CD8-positive, alpha-beta memory T cell (primary cell): ENCODE data around the gene GPR55. TPM values are rescaled to one million over a fixed set of nuclear protein-coding genes. Genes with fewer than 3 reads are reported as not detected.

Experiments
- CTCF ChIA-PET: fragments of 350-600 bp; sonication (Branson Sonifier 250); formaldehyde crosslinking; loops from one replicate; lab custom pipeline; 2021; ENCODE audit warnings: antibody characterized with exemption; lab: Charles Lee
- POLR2A ChIA-PET: fragments of 350-600 bp; sonication (Branson Sonifier 250); formaldehyde crosslinking; loops from one replicate; lab custom pipeline; 2021; ENCODE audit warnings: antibody characterized with exemption; lab: Charles Lee
- DNase-seq, 5 donors: peaks; one replicate each; pipeline versions ENCODE4 v3.0.0 to v3.0.0-alpha.2; 2020 to 2022; ENCODE audit warnings: mixed read lengths in 1 of 5
- H3K27ac ChIP-seq: one replicate; pipeline ENCODE4 v1.7.0; 2013; ENCODE audit warnings: low read depth, mild to moderate bottlenecking, low read length, moderate library complexity
- H3K27me3 ChIP-seq: 2 replicates; pipeline ENCODE4 v1.7.0; 2013; ENCODE audit warnings: low read length, mild to moderate bottlenecking; ENCODE audit not compliant: insufficient read depth, poor library complexity, severe bottlenecking
- H3K36me3 ChIP-seq: 2 replicates; pipeline ENCODE4 v1.7.0; 2013; ENCODE audit warnings: mild to moderate bottlenecking, low read length, moderate library complexity; ENCODE audit not compliant: insufficient read depth
- H3K4me1 ChIP-seq: 2 replicates; pipeline ENCODE4 v1.7.0; 2013; ENCODE audit warnings: mild to moderate bottlenecking, low read length, moderate library complexity; ENCODE audit not compliant: insufficient read depth
- H3K4me3 ChIP-seq: 2 replicates; pipeline ENCODE4 v1.7.0; 2013; ENCODE audit warnings: mild to moderate bottlenecking, low read length
- H3K9me3 ChIP-seq: 2 replicates; pipeline ENCODE4 v1.7.0; 2013; ENCODE audit warnings: mild to moderate bottlenecking, low read length
- H3K27ac Mint-ChIP-seq, 8 donors: one replicate each; pipeline ENCODE4 v1.8.0; 2020 to 2021; ENCODE audit warnings: mixed read lengths in 8 of 8, mild to moderate bottlenecking in 6 of 8, inconsistent platforms in 3 of 8, moderate library complexity in 3 of 8
- H3K27me3 Mint-ChIP-seq, 2 donors: one replicate each; pipeline ENCODE4 v1.8.0; 2020 to 2021; ENCODE audit warnings: mixed read lengths in 2 of 2, mild to moderate bottlenecking in 1 of 2, moderate library complexity in 1 of 2
- H3K36me3 Mint-ChIP-seq, 3 donors: one replicate each; pipeline ENCODE4 v1.8.0; 2020 to 2021; ENCODE audit warnings: mixed read lengths in 3 of 3, inconsistent platforms in 1 of 3, mild to moderate bottlenecking in 1 of 3
- H3K4me1 Mint-ChIP-seq, 3 donors: one replicate each; pipeline ENCODE4 v1.8.0; 2020 to 2021; ENCODE audit warnings: mixed read lengths in 3 of 3, inconsistent platforms in 1 of 3, mild to moderate bottlenecking in 1 of 3
- H3K4me3 Mint-ChIP-seq, 7 donors: one replicate each; pipeline ENCODE4 v1.8.0; 2020 to 2021; ENCODE audit warnings: mixed read lengths in 7 of 7, mild to moderate bottlenecking in 6 of 7, moderate library complexity in 4 of 7, inconsistent platforms in 2 of 7
- H3K9me3 Mint-ChIP-seq, 5 donors: one replicate each; pipeline ENCODE4 v1.8.0; 2020 to 2022; ENCODE audit warnings: mixed read lengths in 5 of 5, mild to moderate bottlenecking in 3 of 5, moderate library complexity in 2 of 5, inconsistent platforms in 1 of 5
- polyA plus RNA-seq: library from polyadenylated mRNA; unstranded; fragments of 300-500 nt; fragmentation: Illumina TruSeq; gene quantifications from one replicate; pipeline ENCODE4 v1.2.3, GENCODE V29; 2021
- total RNA-seq, 2 experiments: library from RNA; stranded (reverse); gene quantifications; one replicate each; pipeline ENCODE4 v1.2.3, GENCODE V29; 2021

Gene GPR55
- total and polyA plus RNA-seq, 3 experiments from 2014 or later = 3.5 to 11.6 (median 11.1) TPM

- POLR2A ChIA-PET = interaction anchor here (0.6 kb wide), 1 partner anchor 33 kb away, joined by 3 read pairs; no protein-coding TSS in a partner anchor
- Histone ChIP-seq H3K4me3 (no peak overlapping the region), H3K27ac (no peak overlapping the region), H3K36me3 (no peaks in the 10 kb centered on the region), H3K9me3 (no peaks in the 10 kb centered on the region), H3K27me3 (no peaks in the 10 kb centered on the region), H3K4me1 (peaks cover 41% of the 10 kb centered on the region)
- H3K36me3 Mint-ChIP-seq = peaks cover 0 to 2% (median 0%) of the 10 kb centered on the region in 3 donors
- CTCF ChIA-PET = interaction anchor here (1.1 to 1.3 kb wide), 2 partner anchors 119 to 184 kb away, joined by 3 read pairs; no protein-coding TSS in a partner anchor
- no peak for DNase-seq
- peaks cover 37 to 82% (median 43%) of the 10 kb centered on the region in 3 donors for H3K4me1 Mint-ChIP-seq
- H3K27me3 Mint-ChIP-seq = no peaks in the 10 kb centered on the region
- peak overlapping the region in 2 of 8 donors; percentile 32 to 63 for H3K27ac Mint-ChIP-seq
- no peaks in the 10 kb centered on the region for H3K9me3 Mint-ChIP-seq
- H3K4me3 Mint-ChIP-seq = peak overlapping the region in 1 of 7 donors; percentile 27
Observed at GRCh38 chr2:230868161-230868946, 56.7 kb downstream of the GPR55 start.

- Histone ChIP-seq H3K9me3 (no peaks in the 10 kb centered on the region), H3K27me3 (no peaks in the 10 kb centered on the region), H3K27ac (no peak overlapping the region), H3K36me3 (no peaks in the 10 kb centered on the region), H3K4me3 (peak overlapping the region; percentile 4), H3K4me1 (peaks cover 41% of the 10 kb centered on the region)
- peak overlapping the region; percentile 67 to 94 (median 86) for H3K4me3 Mint-ChIP-seq
- POLR2A ChIA-PET = interaction anchor here (0.7 to 1.9 kb wide), 4 partner anchors 9 to 1732 kb away, joined by 3 to 20 read pairs (median 3); no protein-coding TSS in a partner anchor
- peaks cover 0 to 4% of the 10 kb centered on the region in 2 donors for H3K27me3 Mint-ChIP-seq
- H3K4me1 Mint-ChIP-seq = peaks cover 30 to 78% (median 41%) of the 10 kb centered on the region in 3 donors
- peaks cover 0 to 2% (median 0%) of the 10 kb centered on the region in 3 donors for H3K36me3 Mint-ChIP-seq
- peak overlapping the region; percentile 81 to 97 (median 92) for H3K27ac Mint-ChIP-seq
- H3K9me3 Mint-ChIP-seq = no peaks in the 10 kb centered on the region
- peak; percentile 57 to 84 (median 76) for DNase-seq
- CTCF ChIA-PET = interaction anchor here (0.9 to 3.6 kb wide), 13 partner anchors 10 to 186 kb away, joined by 3 to 44 read pairs (median 4); partner anchors contain the start of gene GPR55
Observed at GRCh38 chr2:230866756-230867523, 58.1 kb downstream of the GPR55 start.

- peak overlapping the region; percentile 91 to 95 (median 94) for H3K4me3 Mint-ChIP-seq
- H3K27ac ChIP-seq = no peak overlapping the region
- peak; percentile 29 to 70 (median 43) for DNase-seq
- peak overlapping the region; percentile 81 to 97 (median 92) for H3K27ac Mint-ChIP-seq
- POLR2A ChIA-PET = interaction anchor here (0.8 to 2.1 kb wide), 3 partner anchors 11 to 40 kb away, joined by 3 to 20 read pairs (median 8); no protein-coding TSS in a partner anchor
- H3K36me3 Mint-ChIP-seq = peaks cover 0 to 2% (median 0%) of the 10 kb centered on the region in 3 donors
- CTCF ChIA-PET = interaction anchor here (1.0 to 3.6 kb wide), 13 partner anchors 10 to 119 kb away, joined by 3 to 44 read pairs (median 5); partner anchors contain the start of gene GPR55
- peak overlapping the region; percentile 4 for H3K4me3 ChIP-seq
- no peaks in the 10 kb centered on the region for H3K9me3 Mint-ChIP-seq
- H3K27me3 ChIP-seq = no peaks in the 10 kb centered on the region
- H3K4me1 Mint-ChIP-seq = peaks cover 37 to 86% (median 49%) of the 10 kb centered on the region in 3 donors
- H3K9me3 ChIP-seq = no peaks in the 10 kb centered on the region
- peaks cover 41% of the 10 kb centered on the region for H3K4me1 ChIP-seq
- no peaks in the 10 kb centered on the region for H3K36me3 ChIP-seq
- peaks cover 3 to 6% of the 10 kb centered on the region in 2 donors for H3K27me3 Mint-ChIP-seq
Observed at GRCh38 chr2:230865766-230866755, 59.0 kb downstream of the GPR55 start.

GRCh38 chr2:230865307-230865765, 59.7 kb downstream of the GPR55 start:
- Mint-ChIP-seq H3K4me3 (peak overlapping the region; percentile 91 to 95 (median 94)), H3K27ac (peak overlapping the region in 7 of 8 donors; percentile 54 to 97 (median 78)), H3K27me3 (peaks cover 3 to 6% of the 10 kb centered on the region in 2 donors), H3K9me3 (no peaks in the 10 kb centered on the region), H3K36me3 (peaks cover 0 to 2% (median 0%) of the 10 kb centered on the region in 3 donors), H3K4me1 (peaks cover 40 to 85% (median 49%) of the 10 kb centered on the region in 3 donors)
- H3K36me3 ChIP-seq = no peaks in the 10 kb centered on the region
- no peaks in the 10 kb centered on the region for H3K9me3 ChIP-seq
- H3K27me3 ChIP-seq = no peaks in the 10 kb centered on the region
- H3K27ac ChIP-seq = peak overlapping the region; percentile 24
- peak overlapping the region; percentile 65 for H3K4me3 ChIP-seq
- ChIA-PET POLR2A (interaction anchor here (1.0 to 2.1 kb wide), 2 partner anchors 12 to 13 kb away, joined by 3 to 8 read pairs; no protein-coding TSS in a partner anchor), CTCF (interaction anchor here (1.0 to 3.6 kb wide), 9 partner anchors 12 to 124 kb away, joined by 3 to 44 read pairs (median 7); no protein-coding TSS in a partner anchor)
- no peak for DNase-seq
- H3K4me1 ChIP-seq = peaks cover 41% of the 10 kb centered on the region

- peak within 1 kb of the TSS; percentile 24 for H3K27ac ChIP-seq
- Mint-ChIP-seq H3K4me3 (peak within 1 kb of the TSS; percentile 91 to 95 (median 94)), H3K27me3 (peaks cover 3 to 6% of the 10 kb centered on the region in 2 donors), H3K36me3 (peaks cover 0 to 2% (median 0%) of the 10 kb centered on the region in 3 donors), H3K4me1 (peaks cover 40 to 79% (median 49%) of the 10 kb centered on the region in 3 donors), H3K9me3 (no peaks in the 10 kb centered on the region), H3K27ac (peak within 1 kb of the TSS; percentile 81 to 98 (median 88))
- peaks cover 41% of the 10 kb centered on the region for H3K4me1 ChIP-seq
- ChIA-PET POLR2A (interaction anchor here (0.6 to 2.1 kb wide), 3 partner anchors 10 to 14 kb away, joined by 3 to 8 read pairs (median 4); no protein-coding TSS in a partner anchor), CTCF (interaction anchor here (1.0 to 3.6 kb wide), 7 partner anchors 12 to 125 kb away, joined by 3 to 44 read pairs (median 7); no protein-coding TSS in a partner anchor)
- peak within 1 kb of the TSS; percentile 65 for H3K4me3 ChIP-seq
- H3K36me3 ChIP-seq = no peaks in the 10 kb centered on the region
- no peaks in the 10 kb centered on the region for H3K9me3 ChIP-seq
- peak; percentile 63 to 82 (median 72) for DNase-seq
- H3K27me3 ChIP-seq = no peaks in the 10 kb centered on the region
Observed at GRCh38 chr2:230864605-230865306, 60.3 kb downstream of the GPR55 start, which contains the start of gene ITM2C. TSS of gene ITM2C (plus strand) at chr2:230864942. CDS start at chr2:230865026, 84 bp downstream.

- CTCF ChIA-PET = interaction anchor here (1.0 to 3.6 kb wide), 7 partner anchors 13 to 126 kb away, joined by 3 to 44 read pairs (median 7); no protein-coding TSS in a partner anchor
Observed at GRCh38 chr2:230864122-230864604, 60.9 kb downstream of the GPR55 start.

More at GRCh38 chr2:230864122-230864604, 60.9 kb downstream of the GPR55 start:
- peaks cover 3 to 6% of the 10 kb centered on the region in 2 donors for H3K27me3 Mint-ChIP-seq
- no peaks in the 10 kb centered on the region for H3K9me3 Mint-ChIP-seq
- H3K4me3 ChIP-seq = peak overlapping the region; percentile 54
- POLR2A ChIA-PET = interaction anchor here (0.6 to 2.1 kb wide), 3 partner anchors 9 to 15 kb away, joined by 3 to 8 read pairs (median 4); no protein-coding TSS in a partner anchor
- H3K4me1 ChIP-seq = peaks cover 41% of the 10 kb centered on the region
- peaks cover 0 to 2% (median 0%) of the 10 kb centered on the region in 3 donors for H3K36me3 Mint-ChIP-seq
- peak overlapping the region in 7 of 8 donors; percentile 52 to 98 (median 85) for H3K27ac Mint-ChIP-seq
- peak overlapping the region; percentile 90 to 95 (median 92) for H3K4me3 Mint-ChIP-seq
- DNase-seq = no peak
- no peaks in the 10 kb centered on the region for H3K27me3 ChIP-seq
- no peaks in the 10 kb centered on the region for H3K9me3 ChIP-seq
- H3K27ac ChIP-seq = no peak overlapping the region
- H3K4me1 Mint-ChIP-seq = peaks cover 40 to 78% (median 49%) of the 10 kb centered on the region in 3 donors
- H3K36me3 ChIP-seq = no peaks in the 10 kb centered on the region
